ENCODE data around the gene TOMM20. TPM values are rescaled to one million over a fixed set of nuclear protein-coding genes. Genes with fewer than 3 reads are reported as not detected.
"Not testable (repeated sequence)": the region's sequence is repeated elsewhere in the genome, so short reads cannot be mapped to it uniquely, and the experiment has no call there.

Gene TOMM20
- total RNA-seq, 1 donor from 2014 or later: 150 TPM

GRCh38 chr1:235093696-235094592, 34.7 kb downstream of the TOMM20 start:
- no peaks in the 10 kb centered on the region for H3K36me3 Mint-ChIP-seq (ENCODE audit: low read depth)
- DNase-seq (ENCODE audit: low read depth, low spot score): peak; percentile 87
- no peak overlapping the region for H3K27ac Mint-ChIP-seq (ENCODE audit: unreplicated experiment)
- TF ChIP-seq CTCF (conservative IDR thresholded peaks at IDR 0.05): peak; percentile 89
- peak overlapping the region; percentile 60 for H3K4me3 Mint-ChIP-seq
- H3K27me3 Mint-ChIP-seq (ENCODE audit: low read depth): no peaks in the 10 kb centered on the region
- H3K4me1 Mint-ChIP-seq: peaks cover 21% of the 10 kb centered on the region
- no peaks in the 10 kb centered on the region for H3K9me3 Mint-ChIP-seq

GRCh38 chr1:235093013-235093695, 35.5 kb downstream of the TOMM20 start:
- DNase-seq (ENCODE audit: low read depth, low spot score): peak; percentile 30
- Mint-ChIP-seq H3K27me3 (ENCODE audit: low read depth) (no peaks in the 10 kb centered on the region), H3K36me3 (ENCODE audit: low read depth) (no peaks in the 10 kb centered on the region), H3K27ac (ENCODE audit: unreplicated experiment) (no peak overlapping the region), H3K9me3 (no peaks in the 10 kb centered on the region), H3K4me3 (no peak overlapping the region), H3K4me1 (peaks cover 21% of the 10 kb centered on the region)
- no peak for TF ChIP-seq CTCF (conservative IDR thresholded peaks at IDR 0.05)

GRCh38 chr1:235092415-235092814, 36.2 kb downstream of the TOMM20 start:
- H3K4me1 Mint-ChIP-seq: peaks cover 21% of the 10 kb centered on the region
- not testable (repeated sequence) for H3K27me3 Mint-ChIP-seq (ENCODE audit: low read depth); H3K9me3 Mint-ChIP-seq; H3K4me3 Mint-ChIP-seq; H3K27ac Mint-ChIP-seq (ENCODE audit: unreplicated experiment); DNase-seq (ENCODE audit: low read depth, low spot score); H3K36me3 Mint-ChIP-seq (ENCODE audit: low read depth)

GRCh38 chr1:235092045-235092406, 36.6 kb downstream of the TOMM20 start:
- H3K36me3 Mint-ChIP-seq (ENCODE audit: low read depth); H3K4me3 Mint-ChIP-seq; H3K27me3 Mint-ChIP-seq (ENCODE audit: low read depth); H3K9me3 Mint-ChIP-seq; DNase-seq (ENCODE audit: low read depth, low spot score); H3K27ac Mint-ChIP-seq (ENCODE audit: unreplicated experiment): not testable (repeated sequence)
- H3K4me1 Mint-ChIP-seq: peaks cover 21% of the 10 kb centered on the region

- not testable (repeated sequence) for H3K27ac Mint-ChIP-seq (ENCODE audit: unreplicated experiment); H3K4me3 Mint-ChIP-seq; H3K27me3 Mint-ChIP-seq (ENCODE audit: low read depth); H3K36me3 Mint-ChIP-seq (ENCODE audit: low read depth); H3K9me3 Mint-ChIP-seq; DNase-seq (ENCODE audit: low read depth, low spot score)
- H3K4me1 Mint-ChIP-seq: peaks cover 21% of the 10 kb centered on the region
These were observed 37.2 kb downstream of the TOMM20 start for GRCh38 chr1:235091319-235092044.

- peaks cover 21% of the 10 kb centered on the region for H3K4me1 Mint-ChIP-seq
- H3K4me3 Mint-ChIP-seq: no peak overlapping the region
- no peaks in the 10 kb centered on the region for H3K27me3 Mint-ChIP-seq (ENCODE audit: low read depth)
- no peaks in the 10 kb centered on the region for H3K9me3 Mint-ChIP-seq
- TF ChIP-seq CTCF (conservative IDR thresholded peaks at IDR 0.05): peak; percentile 24
- peak overlapping the region; percentile 30 for H3K27ac Mint-ChIP-seq (ENCODE audit: unreplicated experiment)
- no peaks in the 10 kb centered on the region for H3K36me3 Mint-ChIP-seq (ENCODE audit: low read depth)
- no peak for DNase-seq (ENCODE audit: low read depth, low spot score)
These were observed 38.1 kb downstream of the TOMM20 start for GRCh38 chr1:235090406-235091069.
